Muscle of leg (tissue), 11 donors: Measurements from ENCODE around the gene C2CD2. TPM values are rescaled to one million over a fixed set of nuclear protein-coding genes. Genes with fewer than 3 reads are reported as not detected.

ENCODE experiments used
- DNase-seq: peaks from one replicate; pipeline ENCODE4 v3.0.0; 2013
- H3K27ac ChIP-seq: one replicate; pipeline ENCODE4 v1.5.1; 2013; ENCODE audit warnings: mild to moderate bottlenecking, low read length, control low read depth
- H3K27me3 ChIP-seq: one replicate; pipeline ENCODE4 v1.6.1; 2013; ENCODE audit warnings: low read length; ENCODE audit not compliant: control insufficient read depth, insufficient read depth
- H3K36me3 ChIP-seq: one replicate; pipeline ENCODE4 v1.6.1; 2013; ENCODE audit warnings: low read length; ENCODE audit not compliant: control insufficient read depth, insufficient read depth
- H3K4me1 ChIP-seq: one replicate; pipeline ENCODE4 v1.6.1; 2013; ENCODE audit warnings: low read length; ENCODE audit not compliant: control insufficient read depth, insufficient read depth
- H3K4me3 ChIP-seq: one replicate; pipeline ENCODE4 v1.5.1; 2013; ENCODE audit warnings: low read length, control low read depth
- H3K9me3 ChIP-seq: replicated peaks from 2 replicates; pipeline ENCODE4 v1.6.1; 2013; ENCODE audit warnings: low read depth, low read length; ENCODE audit not compliant: control insufficient read depth
- WGBS: methylation state at CpG from one replicate; pipeline ENCODE4 v1.1.5; 2013; ENCODE audit warnings: missing lambda C conversion rate; ENCODE audit not compliant: insufficient coverage; 5-methylcytosine and 5-hydroxymethylcytosine counted together
- polyA plus RNA-seq, 8 donors: library from polyadenylated mRNA; unstranded; fragments of 120-200 nt; gene quantifications; one replicate each; pipeline versions ENCODE4 v1.2.1 to v1.2.3, GENCODE V29; 2013; ENCODE audit warnings: inconsistent platforms in 1 of 8, low replicate concordance in 1 of 8; ENCODE audit not compliant: insufficient read length in 8 of 8, insufficient read depth in 1 of 8
- total RNA-seq: library from RNA; stranded (reverse); fragments of 120-200 nt; gene quantifications from one replicate; pipeline ENCODE4 v1.2.4, GENCODE V29; 2013

C2CD2 gene
- total and polyA plus RNA-seq, 9 donors, result 7.2 to 11.2 (median 8.9) TPM

- no peak for DNase-seq
- no peaks in the 10 kb centered on the region for H3K27me3 ChIP-seq
- H3K9me3 ChIP-seq, result peaks cover 5% of the 10 kb centered on the region
- 86% methylated on average over 16 of the region's 21 CpGs for WGBS
- no peak overlapping the region for H3K4me3 ChIP-seq
- H3K27ac ChIP-seq, result no peak overlapping the region
- peaks cover 2% of the 10 kb centered on the region for H3K4me1 ChIP-seq
- peaks cover 28% of the 10 kb centered on the region for H3K36me3 ChIP-seq
Observed at GRCh38 chr21:41839387-41840000, 114.3 kb downstream of the C2CD2 start.

- H3K36me3 ChIP-seq, result peaks cover 32% of the 10 kb centered on the region
- WGBS, result 85% methylated on average over 7 of the region's 7 CpGs
Observed at GRCh38 chr21:41837756-41838297, 116.0 kb downstream of the C2CD2 start.

GRCh38 chr21:41836166-41837015 is 117.4 kb downstream of the C2CD2 start:
- WGBS, result 93% methylated on average over 25 of the region's 32 CpGs

More at GRCh38 chr21:41837756-41838297, 116.0 kb downstream of the C2CD2 start:
- Histone ChIP-seq H3K27ac (no peak overlapping the region), H3K4me1 (no peaks in the 10 kb centered on the region), H3K27me3 (no peaks in the 10 kb centered on the region), H3K4me3 (no peak overlapping the region), H3K9me3 (peaks cover 5% of the 10 kb centered on the region)
- DNase-seq, result no peak

GRCh38 chr21:41835711-41836154 is 118.1 kb downstream of the C2CD2 start:
- WGBS, result 83% methylated on average over 6 of the region's 10 CpGs

More at GRCh38 chr21:41836166-41837015, 117.4 kb downstream of the C2CD2 start:
- Histone ChIP-seq H3K9me3 (peaks cover 5% of the 10 kb centered on the region), H3K36me3 (peaks cover 35% of the 10 kb centered on the region), H3K4me1 (no peaks in the 10 kb centered on the region), H3K27ac (no peak overlapping the region), H3K4me3 (no peak overlapping the region), H3K27me3 (no peaks in the 10 kb centered on the region)
- no peak for DNase-seq

More at GRCh38 chr21:41835711-41836154, 118.1 kb downstream of the C2CD2 start:
- Histone ChIP-seq H3K9me3 (peaks cover 3% of the 10 kb centered on the region), H3K27me3 (no peaks in the 10 kb centered on the region), H3K4me3 (no peak overlapping the region), H3K27ac (no peak overlapping the region), H3K4me1 (no peaks in the 10 kb centered on the region), H3K36me3 (peaks cover 35% of the 10 kb centered on the region)
- DNase-seq, result no peak

Other genes starting within 250 kb of the C2CD2 start
- gene RIPK4, start 187.0 kb downstream of the C2CD2 start, total RNA-seq, result 0.22 TPM
- 1 to 10 TPM in 2 of 8 donors, under 1 TPM in 6; 0.16 to 1.8 (median 0.39) TPM for gene RIPK4, start 187.0 kb downstream of the C2CD2 start, polyA plus RNA-seq
- gene PRDM15, start 74.7 kb downstream of the C2CD2 start, total RNA-seq, result 3.8 TPM
- 1 to 10 TPM; 3.9 to 6.8 (median 5.6) TPM for gene PRDM15, start 74.7 kb downstream of the C2CD2 start, polyA plus RNA-seq
- 3.5 TPM for gene ZBTB21, start 56.3 kb upstream of the C2CD2 start, total RNA-seq
- 1 to 10 TPM; 3.7 to 8.4 (median 5.1) TPM for gene ZBTB21, start 56.3 kb upstream of the C2CD2 start, polyA plus RNA-seq
- 0.04 TPM for gene UMODL1, start 117.3 kb upstream of the C2CD2 start, total RNA-seq
- gene UMODL1, start 117.3 kb upstream of the C2CD2 start, polyA plus RNA-seq, result under 1 TPM in 2 of 8 donors, not detected in 6; 0.03 to 0.20 TPM